ENCODE measurements around the gene SLC35F1.
"Not testable (repeated sequence)": the region's sequence is repeated elsewhere in the genome, so short reads cannot be mapped to it uniquely, and the experiment has no call there.

Gene SLC35F1

DNA sequence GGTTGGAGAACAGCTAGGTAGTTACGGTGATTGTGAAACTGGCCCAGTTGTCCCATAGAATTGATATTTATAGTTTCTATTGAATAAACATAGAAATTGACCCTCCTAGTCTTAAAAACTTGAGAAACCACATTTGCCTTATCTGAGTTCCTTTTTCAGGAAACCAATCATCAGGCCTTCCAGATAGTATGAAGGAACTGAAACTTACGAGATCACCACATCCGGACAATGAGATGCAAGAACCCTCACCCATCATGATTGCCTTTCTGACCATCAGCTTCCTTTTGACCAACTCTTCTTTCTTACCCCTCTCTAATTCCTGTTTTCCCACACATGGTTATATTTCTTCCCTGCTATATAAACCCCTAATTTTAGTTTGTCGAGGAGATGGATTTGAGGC, 21.8 kb downstream of the SLC35F1 start:
- DNase-seq = no peak

DNA sequence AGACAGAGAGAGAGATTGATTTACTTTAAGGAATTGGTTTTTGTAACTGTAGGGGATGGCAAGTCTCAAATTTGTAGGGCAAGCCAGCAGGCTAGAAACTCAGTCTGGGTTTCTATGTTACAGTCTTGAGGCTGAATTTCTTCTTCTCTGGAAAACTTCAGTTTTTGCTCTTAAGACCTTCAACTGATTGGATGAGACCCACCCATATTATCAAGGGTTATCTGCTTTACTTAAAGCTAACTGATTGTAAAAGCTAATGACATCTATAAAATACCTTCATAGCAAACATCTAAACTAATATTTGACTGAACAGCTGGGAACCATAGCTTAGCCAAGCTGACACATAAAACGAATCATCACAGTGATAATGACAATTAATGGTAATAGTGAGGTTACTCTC, 22.4 kb downstream of the SLC35F1 start:
- DNase-seq = no peak

DNA sequence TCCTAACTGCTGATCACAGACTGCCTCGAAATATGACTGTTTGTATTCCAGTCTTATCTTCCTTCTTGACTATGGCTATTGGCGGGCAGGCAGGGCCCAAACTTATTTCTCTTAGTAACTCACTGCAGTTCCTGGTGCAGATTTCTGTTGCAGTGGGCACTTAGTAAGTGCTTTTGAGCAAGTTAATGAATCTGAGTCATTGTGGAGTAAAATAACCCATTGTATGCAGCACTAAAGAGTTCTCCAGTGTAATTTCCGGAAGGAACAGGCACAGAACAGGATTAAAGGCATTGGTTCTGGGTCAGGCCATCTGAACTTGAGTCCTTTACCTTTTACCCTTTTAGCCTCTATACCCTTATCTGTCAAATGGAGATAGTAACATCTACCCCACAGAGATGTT, 23.6 kb downstream of the SLC35F1 start:
- no peak for DNase-seq

DNA sequence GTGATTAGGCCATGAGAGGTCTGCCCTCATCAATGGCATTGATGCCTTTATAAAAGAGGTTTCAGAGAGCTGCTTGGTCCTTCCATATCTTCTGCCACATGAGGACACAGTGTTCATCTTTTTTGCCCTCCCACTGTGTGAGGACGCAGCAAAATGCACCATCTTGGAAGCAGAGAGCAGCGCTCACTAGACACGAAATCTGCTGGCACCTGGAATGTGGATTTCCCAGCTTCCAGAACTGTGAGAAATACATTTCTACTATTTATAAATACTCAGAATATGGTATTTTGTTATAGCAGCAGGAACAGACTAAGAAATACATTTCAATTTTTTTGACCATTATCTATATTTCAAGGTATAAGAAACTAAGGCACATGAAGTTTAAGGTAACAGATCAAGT, 24.9 kb downstream of the SLC35F1 start:
- no peak for DNase-seq

DNA sequence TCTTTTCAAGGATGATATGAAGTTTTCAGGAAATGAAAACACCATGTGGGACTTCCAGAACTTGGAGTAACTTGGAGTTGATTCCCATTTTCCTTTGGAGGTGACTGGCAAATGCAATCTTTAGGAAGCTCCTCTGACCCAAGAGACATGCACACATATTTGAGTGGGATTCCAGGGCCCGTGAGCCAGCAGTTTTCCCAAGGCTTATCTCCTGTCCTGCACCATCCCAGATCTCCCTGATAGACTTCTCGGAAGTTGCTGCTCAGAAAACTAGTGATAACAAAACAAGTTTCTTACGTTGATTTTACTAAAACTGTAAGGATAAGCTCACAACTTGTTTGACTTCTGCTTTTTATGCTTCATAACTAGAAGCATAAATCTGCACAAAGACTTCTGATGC, 25.6 kb downstream of the SLC35F1 start:
- no peak for DNase-seq

DNA sequence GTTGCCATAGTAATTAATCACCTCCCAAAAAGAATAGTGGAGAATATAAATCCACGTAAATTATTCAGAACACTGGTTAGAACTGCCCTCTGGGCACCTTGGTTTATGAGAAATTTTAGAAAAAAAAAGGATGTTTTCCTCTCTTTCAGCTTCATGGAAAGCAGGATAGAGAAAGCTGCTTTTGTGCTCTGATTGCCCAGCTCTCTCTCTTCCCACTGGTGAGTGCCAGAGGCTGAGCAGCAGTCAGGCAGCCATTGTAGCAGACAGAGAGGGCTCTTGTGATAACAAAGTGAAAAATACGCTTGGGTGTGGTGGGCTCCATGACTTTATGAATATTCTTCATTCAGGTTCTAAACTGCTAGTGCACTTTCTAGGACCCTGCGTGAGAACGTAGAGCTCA, 26.4 kb downstream of the SLC35F1 start:
- no peak for DNase-seq

DNA sequence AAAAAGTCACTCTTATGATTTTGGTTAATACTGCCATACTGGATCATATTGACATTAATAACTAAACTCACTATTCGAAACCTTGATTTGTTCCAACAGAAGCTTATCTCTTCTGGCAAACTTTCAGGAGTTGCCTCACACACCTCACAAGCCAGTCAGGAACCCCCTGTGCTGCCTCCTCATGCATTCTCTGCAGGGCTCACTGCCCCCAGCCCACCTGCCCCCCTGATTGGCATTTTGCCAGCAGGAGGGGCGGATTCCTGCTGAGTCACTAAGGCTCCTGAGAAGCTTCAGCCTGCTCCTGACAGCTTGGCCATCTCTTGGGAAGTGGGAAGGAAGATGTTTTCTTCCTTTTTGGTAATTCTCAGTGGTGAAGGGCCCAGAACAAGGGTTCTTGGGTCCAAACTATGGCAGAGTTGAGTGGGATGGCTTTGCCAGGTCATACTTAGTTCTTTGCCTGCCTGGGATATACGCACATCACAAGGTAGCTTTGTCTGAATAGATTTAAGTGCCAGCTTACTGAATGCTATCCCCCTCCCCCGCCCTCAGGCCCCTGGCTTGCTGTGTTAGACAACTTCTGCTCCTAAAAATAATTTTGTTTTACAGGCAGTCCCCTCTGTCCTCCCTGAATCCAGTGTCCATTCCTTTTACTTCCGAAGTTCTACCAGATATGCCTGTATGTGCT, 31.4 kb downstream of the SLC35F1 start:
- DNase-seq = no peak

DNA sequence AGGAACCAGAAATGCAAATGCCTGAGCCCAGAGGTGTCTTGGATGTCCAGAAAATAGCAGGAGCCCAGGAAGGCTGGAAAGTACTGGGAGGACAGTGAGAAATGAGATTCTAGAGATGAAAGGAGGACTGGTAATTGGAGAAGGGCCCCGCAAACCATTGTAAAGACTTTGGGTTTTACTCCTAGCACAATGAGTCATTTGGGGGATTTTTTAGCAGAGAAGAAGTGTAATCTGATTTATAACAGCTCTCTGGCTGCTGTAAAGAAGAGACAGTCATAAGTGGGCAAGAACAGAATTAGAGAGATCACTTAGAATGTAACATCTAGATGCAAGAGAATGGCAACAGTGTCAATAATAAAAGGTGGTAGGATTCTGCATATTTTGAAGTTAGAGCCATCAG, 40.2 kb downstream of the SLC35F1 start:
- DNase-seq = no peak

DNA sequence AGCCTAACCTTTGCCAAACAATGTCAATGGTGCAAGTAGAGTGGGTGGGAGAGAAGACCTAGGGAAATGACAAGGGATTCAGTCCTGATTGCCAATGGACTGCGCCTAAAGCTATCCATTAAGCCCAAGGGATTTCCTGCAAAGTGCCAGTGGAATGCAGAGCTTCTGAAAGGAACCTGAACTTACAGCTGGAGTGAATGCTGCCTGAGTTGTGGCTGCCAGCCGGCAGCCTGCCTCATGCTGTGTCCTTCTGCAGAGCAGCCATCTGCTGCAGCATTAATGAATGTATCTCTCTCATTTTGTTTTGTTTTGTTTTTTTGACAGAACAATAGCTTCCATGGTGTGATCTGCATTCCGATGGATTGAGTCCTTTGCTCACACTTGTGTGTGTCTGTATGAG, 44.7 kb downstream of the SLC35F1 start:
- no peak for DNase-seq

DNA sequence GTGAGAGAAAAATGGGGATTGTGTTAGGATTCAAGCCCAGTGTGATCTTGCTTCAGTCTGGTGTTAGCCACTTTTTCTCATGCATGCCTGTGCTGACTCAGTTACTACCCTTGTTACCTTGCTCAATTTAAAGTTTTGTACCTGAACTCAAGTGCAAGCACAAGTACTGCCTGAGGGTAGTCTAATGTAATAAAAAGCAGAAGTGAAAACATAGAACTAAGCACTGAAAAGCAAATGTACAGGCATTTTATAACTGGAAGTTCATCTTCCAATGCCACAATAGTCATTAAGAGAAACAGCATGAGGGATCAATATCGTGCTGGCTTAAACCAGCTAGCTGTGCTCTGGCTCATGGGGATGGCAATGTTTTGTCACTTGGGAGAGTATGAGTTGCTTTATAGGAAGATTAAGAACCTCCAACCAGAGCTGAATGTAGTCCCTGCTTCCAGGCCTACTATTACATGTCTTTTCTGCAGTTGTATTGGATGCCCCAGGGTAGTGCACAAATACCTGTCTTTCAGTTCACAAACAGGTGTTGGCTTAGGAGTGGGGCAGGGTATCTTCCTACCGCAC, 48.7 kb downstream of the SLC35F1 start:
- DNase-seq = no peak

DNA sequence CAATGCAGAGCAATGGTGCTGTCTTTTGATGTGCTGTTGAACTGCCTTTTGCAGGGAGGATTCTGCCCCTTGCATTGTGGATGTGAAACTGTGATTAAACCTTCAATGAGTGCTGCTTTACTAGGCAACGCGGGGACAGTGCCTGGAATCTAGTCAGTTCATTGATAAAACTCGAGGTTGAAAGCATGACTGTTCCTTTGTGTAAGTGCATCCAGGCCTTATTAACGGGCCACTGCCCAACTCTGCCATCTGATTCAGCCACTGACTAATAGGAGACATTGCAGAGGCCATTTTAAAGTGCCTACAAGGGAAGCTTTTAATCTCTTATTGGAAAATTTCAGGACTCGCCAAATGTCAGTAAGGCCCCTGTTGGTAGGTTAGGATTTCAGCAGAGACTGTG, 49.3 kb downstream of the SLC35F1 start:
- no peak for DNase-seq

DNA sequence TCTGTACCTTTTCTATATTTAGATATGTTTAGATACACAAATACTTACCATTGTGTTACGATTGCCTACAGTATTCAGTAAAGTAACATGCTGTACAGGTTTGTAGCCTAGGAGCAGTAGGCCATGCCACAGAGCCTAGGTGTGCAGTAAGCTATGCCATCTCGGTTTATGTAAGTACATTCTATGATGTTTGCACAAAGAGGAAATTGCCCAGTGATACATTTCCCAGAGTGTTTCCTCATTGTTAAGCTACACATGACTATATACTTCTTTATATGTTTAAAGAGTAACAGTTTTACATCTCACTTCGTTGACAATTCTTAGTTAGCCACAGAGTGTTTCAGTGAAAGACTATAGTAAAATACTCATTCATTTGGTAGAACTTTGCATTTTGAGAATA, 51.5 kb downstream of the SLC35F1 start:
- no peak for DNase-seq

DNA sequence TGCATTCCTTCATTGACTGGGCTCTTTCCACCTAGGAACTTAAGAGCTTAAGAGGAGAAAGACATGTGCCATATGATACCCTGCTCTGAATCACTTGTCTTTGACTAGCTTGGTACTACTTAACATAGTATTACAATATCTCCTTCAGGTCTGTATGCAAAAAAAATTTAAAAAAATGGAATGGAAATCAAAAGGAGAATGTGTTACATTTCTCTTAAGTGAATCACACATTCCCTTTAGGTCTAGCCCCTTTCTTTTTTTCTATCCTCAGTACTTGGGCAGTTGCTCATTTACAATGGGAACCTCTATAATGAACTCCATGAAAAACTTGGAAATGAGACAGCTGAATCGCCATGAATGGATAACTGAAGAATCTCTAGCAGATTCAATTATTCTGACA, 53.8 kb downstream of the SLC35F1 start:
- DNase-seq = no peak

DNA sequence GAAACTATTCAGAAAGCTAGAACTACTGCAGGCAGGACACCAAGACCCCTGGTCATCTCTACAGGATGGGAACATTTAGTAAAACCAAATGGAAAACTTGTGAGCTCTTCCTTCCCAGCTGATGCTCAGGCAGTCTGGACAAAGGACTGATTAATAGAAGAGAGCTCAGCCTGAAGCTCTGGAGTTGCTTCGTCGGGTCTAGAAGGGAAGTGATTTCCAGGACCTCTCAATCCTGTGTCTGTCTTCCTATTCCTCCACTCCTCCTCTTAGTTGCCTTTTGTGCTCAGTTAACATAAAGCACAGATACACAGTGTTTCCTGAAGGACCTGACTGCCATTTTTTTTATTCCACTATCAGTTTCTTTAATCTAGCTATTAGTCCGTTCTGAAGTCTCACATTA, 54.2 kb downstream of the SLC35F1 start:
- no peak for DNase-seq

DNA sequence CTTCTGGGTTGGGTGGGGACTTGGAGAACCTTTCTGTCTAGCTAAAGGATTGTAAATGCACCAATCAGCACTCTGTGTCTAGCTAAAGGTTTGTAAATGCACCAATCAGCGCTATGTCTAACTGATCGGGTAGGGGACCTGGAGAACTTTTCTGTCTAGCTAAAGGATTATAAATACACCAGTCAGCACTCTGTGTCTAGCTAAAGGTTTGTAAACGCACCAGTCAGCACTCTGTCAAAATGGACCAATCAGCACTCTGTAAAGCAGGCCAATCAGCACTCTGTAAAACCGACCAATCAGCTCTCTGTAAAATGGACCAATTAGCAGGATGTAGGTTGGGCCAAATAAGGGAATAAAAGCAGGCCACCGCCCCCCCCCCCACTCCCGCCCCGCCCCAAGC, 58.7 kb downstream of the SLC35F1 start:
- DNase-seq = not testable (repeated sequence)

DNA sequence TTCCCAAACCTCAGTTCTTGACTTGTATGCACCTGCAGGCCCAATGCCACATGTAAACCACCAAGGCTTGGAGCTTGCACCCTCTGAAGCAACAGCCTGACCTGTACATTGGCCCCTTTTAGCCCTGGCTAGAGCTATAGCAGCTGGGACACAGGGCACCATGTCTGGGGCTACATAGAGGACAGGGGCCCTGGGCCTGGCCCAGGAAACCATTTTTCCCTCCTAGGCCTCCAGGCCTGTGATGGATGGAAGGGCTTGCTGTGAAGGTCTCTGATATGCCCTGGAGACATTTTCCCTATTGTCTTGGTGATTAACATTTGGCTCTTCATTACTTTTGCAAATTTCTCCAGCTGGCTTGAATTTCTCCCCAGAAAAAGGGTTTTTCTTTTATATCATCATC, 64.6 kb downstream of the SLC35F1 start:
- DNase-seq = no peak

DNA sequence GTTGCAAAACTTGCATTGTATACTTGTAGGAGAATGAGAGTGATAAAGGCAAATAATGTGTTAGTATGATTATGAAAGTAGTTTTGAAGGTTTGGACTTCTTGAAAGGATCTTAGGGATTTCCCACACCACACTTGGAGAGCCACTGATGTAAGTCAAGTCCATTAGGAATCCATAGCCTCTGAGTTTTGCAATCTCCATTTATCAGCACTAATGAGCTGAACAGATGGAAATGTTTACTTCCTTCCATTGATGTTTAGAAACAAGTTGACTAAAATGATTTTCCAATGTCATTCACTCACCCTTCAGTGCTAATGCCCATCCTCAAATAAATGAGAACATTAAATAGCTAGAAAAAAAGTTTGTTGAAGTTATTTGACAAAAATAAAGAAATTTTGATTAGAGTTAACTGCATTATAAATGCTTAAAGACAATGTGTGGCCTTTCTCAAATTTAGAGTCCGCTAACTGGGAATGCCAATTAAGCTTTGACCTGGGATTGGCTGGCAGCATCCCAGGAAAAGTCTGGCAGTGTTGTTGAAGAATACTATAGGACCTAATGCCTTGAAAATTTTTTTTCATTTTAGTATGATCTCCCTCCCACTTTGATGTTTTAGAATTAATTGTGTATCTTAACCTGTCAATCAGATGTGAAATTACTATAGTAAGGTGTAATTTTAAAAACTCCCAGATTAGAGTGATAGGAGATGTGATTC, 68.0 kb downstream of the SLC35F1 start:
- no peak for DNase-seq

DNA sequence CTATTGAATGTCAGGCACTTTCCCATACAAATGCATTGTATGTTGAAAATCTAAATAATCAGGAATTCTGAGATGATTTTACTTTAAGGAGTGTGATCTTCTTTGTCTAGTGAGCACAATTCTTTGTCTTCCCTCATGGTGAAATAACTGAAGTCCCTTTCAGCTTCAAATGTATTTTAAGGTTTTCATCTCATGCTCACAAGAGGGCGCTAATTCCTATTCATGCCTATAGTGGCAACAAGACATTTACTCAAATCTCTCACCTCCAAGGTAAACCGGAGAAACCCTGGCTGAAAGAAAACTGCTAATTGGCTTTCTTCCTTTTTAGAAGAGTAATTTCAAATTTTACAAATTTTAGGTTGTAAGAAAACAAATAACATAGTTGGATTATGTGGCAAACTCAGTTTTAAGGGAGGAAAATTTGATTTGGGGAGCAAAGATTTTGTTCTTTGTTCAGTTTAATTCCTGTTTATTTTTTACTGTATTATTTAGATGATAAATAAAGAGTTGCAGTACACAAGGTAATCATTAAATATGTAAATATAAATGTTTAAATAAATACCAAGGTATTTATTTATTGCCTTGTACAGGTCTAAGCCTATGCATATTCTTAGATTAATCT, 69.1 kb downstream of the SLC35F1 start:
- DNase-seq = no peak

DNA sequence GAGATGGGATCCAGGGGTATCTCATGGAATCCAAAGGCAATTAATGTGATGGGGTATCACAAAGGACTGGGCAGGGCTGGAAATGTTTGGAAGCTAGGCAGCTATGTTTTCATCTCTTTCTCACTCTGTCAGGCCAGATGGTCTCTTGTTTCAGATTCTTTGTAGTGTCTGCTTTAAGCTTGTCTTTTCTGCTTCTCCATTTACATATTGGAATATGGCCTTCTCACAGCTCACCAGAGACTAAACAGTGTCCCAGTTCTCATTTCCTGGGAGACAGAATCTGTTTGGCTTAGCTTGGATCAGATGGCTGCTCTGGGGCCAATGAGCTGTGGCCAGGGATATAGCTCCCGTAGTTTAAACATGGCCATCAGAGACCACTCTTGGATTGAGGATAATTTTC, 78.9 kb downstream of the SLC35F1 start:
- DNase-seq = no peak

DNA sequence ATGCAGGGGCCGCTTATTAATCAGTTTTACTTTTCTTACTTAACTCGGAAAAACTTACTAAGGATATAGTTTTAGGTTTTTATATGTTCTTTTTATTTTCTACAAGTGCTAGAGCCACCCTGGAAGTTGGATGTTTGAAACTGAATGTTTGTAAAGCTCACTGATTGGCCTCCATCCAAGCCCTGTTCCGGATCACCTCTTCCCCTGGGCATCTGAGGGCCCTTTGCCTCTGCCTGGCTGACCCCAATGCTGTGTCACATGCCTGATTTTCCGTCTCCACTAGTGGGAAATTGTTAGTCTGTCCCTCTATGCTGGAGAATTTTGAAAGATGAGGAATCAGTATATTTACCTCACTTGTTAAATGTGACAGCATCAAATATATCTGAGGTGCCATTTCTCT, 79.3 kb downstream of the SLC35F1 start:
- DNase-seq = no peak

DNA sequence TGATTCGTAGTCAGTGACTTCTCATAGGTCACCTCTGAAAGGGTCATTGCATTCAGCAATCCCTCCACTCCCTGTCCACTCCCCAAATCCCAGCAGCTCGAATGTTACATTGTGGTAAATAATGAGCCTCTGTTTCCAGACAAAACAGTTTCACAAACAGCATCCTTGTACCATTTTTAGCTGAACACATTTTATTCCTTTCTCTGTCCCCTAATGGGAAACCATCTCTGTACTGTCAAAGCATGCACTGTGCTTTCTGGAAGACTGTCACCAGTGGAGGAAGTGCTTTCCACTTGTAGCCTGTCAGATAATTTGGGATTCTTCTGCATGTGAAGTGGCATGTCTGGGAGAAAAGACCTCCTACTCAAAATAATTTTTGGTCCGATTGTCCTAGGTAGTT, 82.0 kb downstream of the SLC35F1 start:
- DNase-seq = no peak

DNA sequence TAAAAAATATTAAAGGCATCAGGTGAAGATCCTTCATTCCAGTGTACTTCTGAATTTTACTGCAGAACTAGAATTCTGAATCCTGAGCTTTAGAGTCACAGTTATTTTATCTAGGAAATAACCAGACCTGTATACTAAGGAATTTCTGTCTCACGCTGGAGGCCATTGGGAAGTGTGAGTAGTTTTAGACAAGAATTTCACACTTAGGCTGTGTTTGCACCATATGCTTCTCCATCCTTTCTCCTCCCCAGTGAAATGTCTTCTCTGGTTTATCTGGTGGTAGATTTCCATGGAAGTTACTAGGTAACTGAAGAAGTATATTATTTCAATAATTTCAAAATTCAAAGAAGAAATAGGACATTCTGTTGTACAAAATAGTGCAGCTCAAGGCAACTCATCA, 83.1 kb downstream of the SLC35F1 start:
- DNase-seq = no peak

DNA sequence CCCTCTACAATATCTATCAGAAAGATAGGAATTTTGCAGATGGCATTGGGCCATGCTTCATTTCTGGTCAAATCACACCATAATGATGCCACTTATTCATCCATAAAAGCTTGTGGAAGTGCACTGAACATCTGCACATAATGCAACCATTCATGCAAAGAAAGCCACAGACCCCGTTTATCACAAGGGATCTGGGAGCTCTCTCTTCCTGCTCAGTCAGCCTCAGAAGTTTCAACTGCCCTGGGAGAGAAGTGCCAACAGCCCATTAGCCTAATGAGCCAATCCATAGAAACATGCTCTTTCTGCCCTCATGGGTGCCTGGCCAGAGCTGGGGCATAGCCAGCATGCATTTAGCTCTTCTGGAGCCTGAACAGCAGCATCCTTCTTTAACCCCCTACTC, 85.8 kb downstream of the SLC35F1 start:
- DNase-seq = no peak

DNA sequence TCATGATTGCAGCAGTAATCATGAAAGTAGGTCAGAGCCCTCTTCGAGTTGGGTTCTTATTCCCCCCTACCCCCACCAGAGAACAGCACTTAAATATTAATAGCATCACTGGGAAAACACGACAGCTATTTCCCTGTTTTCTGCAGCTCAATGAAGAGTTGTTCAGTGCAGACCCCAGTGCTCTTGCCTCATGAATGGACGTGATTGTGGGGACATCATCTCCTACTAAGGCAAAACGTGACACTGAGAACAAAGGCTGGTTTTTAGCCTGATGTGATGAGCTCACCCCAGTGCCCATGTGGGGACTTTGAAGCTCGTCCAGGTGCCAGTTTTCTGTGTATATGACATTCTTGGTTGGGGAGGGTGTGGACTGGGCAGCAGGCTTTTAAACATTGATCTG, 105.9 kb downstream of the SLC35F1 start:
- no peak for DNase-seq

Measured in activated gamma-delta T cell (primary cell).